Stimulated activated CD4-positive, alpha-beta T cell treated with anti-CD3 and anti-CD28 coated beads, Interleukin-1b, Interleukin-23, amount 100 ng/mL, for 4 hours (primary cell): ENCODE measurements around the gene CDK11A.
"Not testable (repeated sequence)": the region's sequence is repeated elsewhere in the genome, so short reads cannot be mapped to it uniquely, and the experiment has no call there.

Source experiments
- DNase-seq, 2 donors: peaks; one replicate each; pipeline ENCODE4 v3.0.0-alpha.2; 2020; ENCODE audit warnings: low read depth in 2 of 2

The CDK11A gene

GRCh38 chr1:1754051-1754815 is 30.1 kb upstream of the CDK11A start:
- DNase-seq, result no peak

GRCh38 chr1:1753607-1754005 is 29.4 kb upstream of the CDK11A start:
- DNase-seq, result no peak

DNA sequence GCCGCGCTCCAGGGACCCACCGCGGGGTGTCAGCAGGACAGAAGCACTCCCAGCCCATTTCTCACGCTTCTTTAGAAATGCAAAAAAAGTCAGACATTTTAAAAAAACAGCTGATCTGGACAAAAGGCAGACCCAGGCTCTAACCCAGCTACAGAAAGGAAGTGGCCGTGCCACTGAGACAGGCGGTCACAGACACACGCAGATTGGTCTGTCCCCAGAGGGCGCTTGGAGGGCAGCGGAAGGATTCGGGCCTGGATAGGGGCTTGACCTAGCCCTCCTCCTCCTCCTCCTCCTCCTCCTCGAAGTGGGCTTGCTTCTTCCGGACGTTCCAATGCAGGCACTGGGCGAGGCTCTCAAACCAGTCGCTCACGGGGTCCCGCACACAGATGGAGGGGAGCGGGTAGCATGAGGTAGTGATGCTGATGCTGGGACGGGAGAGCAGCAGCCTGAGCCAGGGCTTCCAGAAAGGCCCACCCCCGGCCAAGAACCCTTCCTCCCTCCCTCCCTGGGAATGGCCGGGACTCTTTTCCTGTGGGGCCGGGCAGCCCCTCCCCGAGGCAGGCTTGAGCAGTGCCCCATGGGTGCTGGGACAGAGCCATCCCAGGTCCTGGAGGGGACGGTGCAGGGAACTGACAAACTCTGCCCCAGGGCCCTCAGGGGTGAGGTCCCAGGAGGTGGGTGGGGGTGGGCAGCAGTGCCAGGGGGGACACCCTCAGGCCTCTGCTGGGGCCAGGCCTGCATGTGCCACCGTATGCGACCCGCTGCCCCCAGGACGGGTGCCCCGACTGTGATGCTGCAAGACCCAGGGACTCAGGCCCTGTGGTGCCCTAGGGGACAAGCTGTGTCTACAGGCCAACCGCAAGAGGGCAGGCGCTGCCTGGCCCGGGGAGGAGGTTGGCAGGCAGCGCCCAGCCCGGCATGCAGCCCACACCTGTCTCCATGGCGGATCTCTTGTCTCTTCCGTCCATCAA is 28.8 kb upstream of the CDK11A start:
- DNase-seq, result no peak

- no peak for DNase-seq
Measured at GRCh38 chr1:1752190-1752589, 28.0 kb upstream of the CDK11A start.

DNA sequence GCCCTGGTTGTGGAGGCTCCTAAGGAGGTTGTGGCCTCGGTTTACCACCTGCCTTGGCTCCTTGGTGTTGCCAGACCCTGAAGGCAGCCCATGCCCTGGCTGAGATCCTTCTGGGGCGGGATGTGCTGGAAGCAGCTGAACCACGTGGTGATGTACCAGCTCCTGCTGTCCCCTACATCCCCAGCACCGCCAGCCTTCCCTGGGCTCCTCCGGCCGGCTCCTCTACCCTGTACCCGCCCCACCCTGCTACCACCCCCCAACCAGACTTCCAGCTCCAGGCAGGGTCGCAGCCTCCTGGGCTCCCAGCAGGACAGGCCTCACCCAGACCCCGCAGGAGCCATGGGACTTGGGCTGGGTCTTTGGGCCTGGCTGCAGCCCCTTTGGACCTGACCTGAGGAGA is 25.8 kb upstream of the CDK11A start:
- not testable (repeated sequence) for DNase-seq

GRCh38 chr1:1748686-1749321 is 24.6 kb upstream of the CDK11A start:
- DNase-seq, result no peak

DNA sequence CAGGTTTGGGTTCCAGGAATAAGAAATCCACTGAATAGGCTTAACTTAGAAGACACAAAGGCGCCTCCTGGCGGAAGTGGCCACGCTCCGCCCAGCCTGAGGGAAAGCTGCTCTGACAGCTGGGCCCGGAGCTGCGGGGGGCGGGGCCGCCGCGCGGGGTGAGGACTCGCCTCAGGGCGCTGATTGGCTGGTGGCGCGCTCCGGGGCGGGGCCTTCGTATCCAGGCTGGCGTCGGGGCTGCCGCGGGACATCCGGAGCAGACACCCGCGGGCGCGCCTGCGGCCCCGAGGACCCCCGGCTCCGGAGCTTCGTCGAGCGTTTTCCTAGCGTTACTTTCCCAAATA is 22.4 kb upstream of the CDK11A start:
- DNase-seq, result not testable (repeated sequence)

- peak; percentile 58 to 83 for DNase-seq
Measured at GRCh38 chr1:1745651-1746565, 21.8 kb upstream of the CDK11A start.

DNA sequence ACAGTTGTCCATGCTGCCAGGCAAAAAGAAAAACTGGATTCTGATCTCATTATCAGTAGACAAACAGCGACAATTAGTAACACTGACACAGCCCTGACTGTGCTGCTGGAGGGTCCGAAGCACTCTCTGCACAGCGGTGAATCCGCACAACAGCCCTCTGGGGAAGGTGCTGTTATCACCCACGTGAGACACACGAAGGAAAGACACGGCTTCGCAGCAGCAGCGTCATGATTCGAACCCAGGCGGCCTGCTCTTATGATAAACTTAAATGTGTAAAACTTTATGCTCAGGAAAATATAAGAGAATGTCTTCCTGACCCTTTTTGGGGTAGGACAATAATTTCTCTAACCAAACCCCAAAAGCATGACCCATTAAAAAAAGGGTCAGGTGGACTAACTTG is 18.4 kb upstream of the CDK11A start:
- DNase-seq, result not testable (repeated sequence)

DNA sequence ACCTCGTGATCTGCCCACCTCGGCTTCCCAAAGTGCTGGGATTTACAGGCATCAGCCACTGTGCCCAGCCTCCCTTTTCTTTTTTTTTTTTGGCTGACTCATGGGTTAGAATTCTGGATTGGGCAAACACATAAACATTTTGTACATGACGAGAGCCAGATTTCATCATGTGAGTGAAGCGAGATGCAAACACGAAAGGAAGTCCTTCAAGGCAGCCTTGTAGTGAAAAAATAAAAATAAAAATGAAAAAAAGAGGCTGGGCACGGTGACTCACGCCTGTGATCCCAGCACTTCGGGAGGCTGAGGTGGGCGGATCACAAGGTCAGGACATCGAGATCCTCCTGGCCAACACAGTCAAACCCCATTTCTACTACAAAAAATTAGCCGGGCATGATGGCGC is 16.9 kb upstream of the CDK11A start:
- DNase-seq, result not testable (repeated sequence)

DNA sequence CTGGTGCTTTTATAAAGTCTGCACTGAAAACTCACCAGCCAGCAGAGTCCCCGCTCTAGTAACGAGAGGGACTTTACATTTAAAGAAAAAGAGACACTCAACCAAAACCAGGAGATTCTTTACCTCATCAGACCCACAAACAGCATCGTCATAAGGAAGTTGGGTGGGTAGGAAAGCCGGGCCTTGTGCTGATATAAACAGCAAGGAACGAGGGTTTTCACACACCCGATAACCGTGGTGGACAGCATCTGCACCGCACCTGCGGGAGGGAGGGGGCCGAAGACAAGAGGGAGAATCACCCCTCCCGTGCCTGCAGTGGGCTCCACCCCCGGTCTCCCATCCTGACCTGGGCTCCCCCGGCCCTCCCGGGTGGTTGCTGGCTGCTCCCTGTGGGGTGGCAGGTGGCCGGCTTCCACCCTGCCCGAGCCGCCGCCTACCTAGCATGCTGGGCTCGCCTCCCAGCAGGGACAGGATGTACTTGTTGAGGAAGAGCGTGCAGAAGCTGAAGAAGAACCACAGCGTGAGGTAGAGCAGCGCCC is 14.7 kb upstream of the CDK11A start:
- not testable (repeated sequence) for DNase-seq

DNA sequence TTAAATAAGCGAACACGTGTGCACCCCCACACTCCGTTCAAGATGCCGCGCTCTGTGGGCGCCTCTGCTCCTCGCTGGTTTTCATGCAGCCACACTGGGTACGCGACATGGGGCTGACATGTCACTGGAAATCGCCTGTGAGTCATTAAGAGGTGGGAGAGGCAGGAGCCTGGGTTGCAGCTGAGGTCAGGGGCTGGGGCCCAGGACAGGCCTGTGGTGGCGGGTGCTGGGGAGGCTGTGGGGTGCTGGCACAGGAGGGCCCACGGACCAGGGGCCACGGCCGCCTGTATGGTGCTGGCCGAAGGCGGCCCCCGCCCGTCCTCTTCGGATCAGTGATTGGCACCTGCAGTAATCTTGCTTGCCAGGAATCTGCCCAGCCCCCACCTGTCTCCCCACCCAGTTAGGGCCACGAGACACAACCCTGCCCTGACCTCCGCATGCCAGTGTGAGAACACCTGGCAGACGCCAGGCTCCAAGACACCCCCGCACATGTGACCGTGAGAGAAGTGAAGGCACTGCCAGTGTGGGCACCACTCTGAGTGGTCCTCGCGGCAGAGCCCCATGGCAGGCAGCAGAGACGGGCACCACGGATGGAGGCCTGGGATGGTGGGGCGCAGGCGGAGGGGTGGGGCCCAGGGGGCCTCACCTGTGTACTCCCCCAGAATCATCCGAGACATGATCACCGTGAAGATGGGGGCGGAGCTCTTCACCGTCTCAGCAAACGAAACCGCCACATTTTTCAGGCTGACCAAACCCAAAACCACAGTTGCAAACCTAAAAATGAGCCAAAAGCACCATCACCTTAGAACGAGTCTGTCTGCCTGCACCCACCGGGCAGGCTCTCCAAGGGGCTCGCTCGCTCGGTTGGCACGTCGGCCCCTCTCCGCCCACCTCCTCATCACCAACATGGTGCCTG is 13.8 kb upstream of the CDK11A start:
- not testable (repeated sequence) for DNase-seq

DNA sequence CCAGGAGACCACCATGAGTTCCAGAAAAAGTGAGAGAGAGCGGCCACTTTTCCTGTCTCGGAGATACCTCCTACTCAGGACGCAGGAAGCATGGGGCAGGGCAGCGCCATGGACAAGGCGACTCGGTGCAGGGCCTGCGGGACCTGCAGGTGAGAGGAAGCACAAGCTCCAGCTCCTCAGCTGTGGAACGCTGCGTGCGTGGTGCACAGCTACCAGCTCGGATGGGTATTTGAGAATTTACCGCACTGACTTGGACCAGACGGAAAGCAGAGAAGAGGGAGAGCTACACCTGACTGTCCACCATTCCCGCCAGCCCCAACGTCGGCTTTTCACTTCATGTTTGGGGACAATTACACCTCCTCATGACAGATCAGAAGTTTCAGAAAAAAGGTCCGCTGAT is 8.2 kb upstream of the CDK11A start:
- no peak for DNase-seq

GRCh38 chr1:1730870-1731269 is 6.7 kb upstream of the CDK11A start:
- no peak for DNase-seq

- DNase-seq, result not testable (repeated sequence)
Measured at GRCh38 chr1:1730230-1730629, 6.1 kb upstream of the CDK11A start.

DNA sequence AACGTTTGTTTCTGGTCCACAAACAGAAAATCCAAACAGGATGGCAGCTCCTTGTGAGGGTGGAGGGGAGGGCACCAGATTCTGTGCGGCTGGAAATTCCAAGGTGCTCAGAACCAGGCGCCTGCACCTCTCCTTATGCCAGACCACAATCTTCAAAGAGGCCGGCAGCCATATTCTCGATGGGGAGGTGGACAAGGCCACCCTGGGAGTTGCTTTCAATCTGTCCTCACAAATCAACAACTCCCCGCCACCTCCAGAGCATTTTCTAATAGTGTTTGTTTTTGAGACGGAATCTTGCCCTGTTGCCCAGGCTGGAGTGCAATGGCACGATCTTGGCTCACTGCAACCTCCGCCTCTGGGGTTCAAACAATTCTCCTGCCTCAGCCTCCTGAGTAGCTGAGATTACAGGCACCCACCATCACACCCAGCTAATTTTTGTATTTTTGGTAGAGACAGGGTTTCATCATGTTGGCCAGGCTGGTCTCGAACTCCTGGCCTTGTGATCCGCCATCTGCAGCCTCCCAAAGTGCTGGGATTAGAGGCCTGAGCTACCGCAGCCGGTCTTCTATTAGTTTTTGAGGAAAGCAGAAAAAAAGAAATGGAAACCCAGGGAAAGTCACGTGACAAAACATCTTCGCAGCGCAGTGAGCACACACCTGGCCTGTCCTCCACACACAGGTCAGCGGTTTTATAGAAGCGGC is 5.1 kb upstream of the CDK11A start:
- DNase-seq, result not testable (repeated sequence)

DNA sequence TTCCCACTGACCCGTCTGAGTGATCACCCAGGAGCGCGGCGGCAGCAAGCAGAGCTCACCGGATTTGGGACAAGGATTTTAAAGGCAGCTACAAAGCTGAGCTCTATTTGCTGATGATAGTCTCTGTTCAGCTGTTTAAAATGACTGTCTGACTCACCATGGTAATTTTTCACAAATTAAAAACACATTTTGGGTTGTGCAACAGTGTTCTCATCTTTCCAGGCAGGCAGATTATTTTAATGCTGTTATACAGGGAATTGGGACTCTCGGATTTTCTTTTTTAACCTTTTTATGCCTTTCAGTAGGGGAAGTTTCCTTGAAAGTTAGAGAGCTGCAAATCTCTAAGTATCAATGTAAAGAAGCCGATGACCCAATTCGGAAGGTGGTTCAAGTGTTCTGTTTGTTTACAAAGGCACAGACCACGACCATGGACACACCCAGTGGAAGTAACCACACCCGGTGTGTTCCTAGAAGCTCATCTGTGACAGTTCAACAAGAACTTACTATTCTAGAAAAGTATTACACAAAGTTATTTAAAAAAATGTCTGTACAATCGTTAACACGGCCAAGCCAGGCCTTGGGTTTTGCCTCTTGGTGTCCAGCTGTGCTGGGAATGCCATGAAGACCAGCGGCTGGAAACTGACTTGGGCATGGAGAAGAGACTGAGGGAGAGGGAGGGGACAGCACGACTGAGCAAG is 4.3 kb upstream of the CDK11A start:
- DNase-seq, result not testable (repeated sequence)

GRCh38 chr1:1727131-1727651 is 3.0 kb upstream of the CDK11A start:
- DNase-seq, result not testable (repeated sequence)
